Activated T-helper 17 cell treated with anti-CD3 and anti-CD28 coated beads, Interleukin-2, amount 50 U/mL, for 72 hours (primary cell): Measurements from ENCODE around the gene RAB36. TPM values are rescaled to one million over a fixed set of nuclear protein-coding genes. Genes with fewer than 3 reads are reported as not detected.
A peak's percentile ranks its signal among the peaks of the same experiment; 100 is the strongest.
"Not testable (repeated sequence)": the region's sequence is repeated elsewhere in the genome, so short reads cannot be mapped to it uniquely, and the experiment has no call there.

Source experiments
- ATAC-seq: fragments of 150-1000 bp; cut with Tn5 transposase; replicated peaks from 2 replicates; pipeline ENCODE4 v1.10.0; 2021; ENCODE audit warnings: mild to moderate bottlenecking, moderate library complexity
- H3K27ac Mint-ChIP-seq: one replicate; pipeline ENCODE4 v1.8.0; 2022; ENCODE audit warnings: mixed read lengths
- H3K27me3 Mint-ChIP-seq: one replicate; pipeline ENCODE4 v1.8.0; 2022; ENCODE audit warnings: mixed read lengths
- H3K36me3 Mint-ChIP-seq: one replicate; pipeline ENCODE4 v1.8.0; 2022; ENCODE audit warnings: low read depth, mild to moderate bottlenecking, mixed read lengths
- H3K4me1 Mint-ChIP-seq: one replicate; pipeline ENCODE4 v1.8.0; 2022; ENCODE audit warnings: mixed read lengths
- H3K4me3 Mint-ChIP-seq: one replicate; pipeline ENCODE4 v1.8.0; 2022; ENCODE audit warnings: mild to moderate bottlenecking, mixed read lengths
- H3K9me3 Mint-ChIP-seq: one replicate; pipeline ENCODE4 v1.8.0; 2022; ENCODE audit warnings: mixed read lengths
- total RNA-seq, 2 donors: library from RNA; stranded (reverse); gene quantifications; one replicate each; pipeline ENCODE4 v1.2.3, GENCODE V29; 2022

Gene RAB36
- total RNA-seq, 2 donors from 2014 or later: 0.61 to 0.80 TPM

- no peak for ATAC-seq
- Mint-ChIP-seq H3K36me3 (no peaks in the 10 kb centered on the region), H3K27me3 (no peaks in the 10 kb centered on the region), H3K27ac (no peak overlapping the region), H3K9me3 (no peaks in the 10 kb centered on the region), H3K4me1 (peaks cover 8% of the 10 kb centered on the region), H3K4me3 (no peak overlapping the region)
These were observed 11.4 kb upstream of the RAB36 start for GRCh38 chr22:23133922-23134321.

GRCh38 chr22:23136991-23137390 is 8.3 kb upstream of the RAB36 start:
- not testable (repeated sequence) for H3K27me3 Mint-ChIP-seq, H3K36me3 Mint-ChIP-seq, H3K4me3 Mint-ChIP-seq, ATAC-seq, H3K4me1 Mint-ChIP-seq, H3K9me3 Mint-ChIP-seq
- peak overlapping the region; percentile 93 for H3K27ac Mint-ChIP-seq

- no peak for ATAC-seq
- peak overlapping the region; percentile 61 for H3K4me3 Mint-ChIP-seq
- no peaks in the 10 kb centered on the region for H3K27me3 Mint-ChIP-seq
- peak overlapping the region; percentile 93 for H3K27ac Mint-ChIP-seq
- peaks cover 8% of the 10 kb centered on the region for H3K4me1 Mint-ChIP-seq
- no peaks in the 10 kb centered on the region for H3K9me3 Mint-ChIP-seq
- H3K36me3 Mint-ChIP-seq: no peaks in the 10 kb centered on the region
These were observed 7.8 kb upstream of the RAB36 start for GRCh38 chr22:23137468-23137867.

GRCh38 chr22:23137905-23138561 is 7.2 kb upstream of the RAB36 start:
- Mint-ChIP-seq H3K4me1 (peaks cover 8% of the 10 kb centered on the region), H3K9me3 (no peaks in the 10 kb centered on the region), H3K4me3 (peak overlapping the region; percentile 61), H3K27ac (peak overlapping the region; percentile 93), H3K36me3 (no peaks in the 10 kb centered on the region), H3K27me3 (no peaks in the 10 kb centered on the region)
- ATAC-seq: peak; percentile 14

GRCh38 chr22:23138584-23139435 is 6.5 kb upstream of the RAB36 start:
- no peaks in the 10 kb centered on the region for H3K27me3 Mint-ChIP-seq
- H3K9me3 Mint-ChIP-seq: no peaks in the 10 kb centered on the region
- ATAC-seq: no peak
- H3K4me3 Mint-ChIP-seq: peak overlapping the region; percentile 61
- H3K27ac Mint-ChIP-seq: peak overlapping the region; percentile 93
- peaks cover 8% of the 10 kb centered on the region for H3K4me1 Mint-ChIP-seq
- H3K36me3 Mint-ChIP-seq: no peaks in the 10 kb centered on the region

- peak overlapping the region; percentile 75 for H3K4me3 Mint-ChIP-seq
- H3K4me1 Mint-ChIP-seq: peaks cover 13% of the 10 kb centered on the region
- H3K27me3 Mint-ChIP-seq: no peaks in the 10 kb centered on the region
- ATAC-seq: no peak
- peak overlapping the region; percentile 93 for H3K27ac Mint-ChIP-seq
- no peaks in the 10 kb centered on the region for H3K36me3 Mint-ChIP-seq
- H3K9me3 Mint-ChIP-seq: no peaks in the 10 kb centered on the region
These were observed 4.9 kb upstream of the RAB36 start for GRCh38 chr22:23140385-23140784.

- H3K27me3 Mint-ChIP-seq: no peaks in the 10 kb centered on the region
- peak overlapping the region; percentile 75 for H3K4me3 Mint-ChIP-seq
- H3K9me3 Mint-ChIP-seq: no peaks in the 10 kb centered on the region
- no peaks in the 10 kb centered on the region for H3K36me3 Mint-ChIP-seq
- no peak for ATAC-seq
- H3K4me1 Mint-ChIP-seq: peaks cover 13% of the 10 kb centered on the region
- peak overlapping the region; percentile 93 for H3K27ac Mint-ChIP-seq
These were observed 2.7 kb upstream of the RAB36 start for GRCh38 chr22:23142546-23143105.

- Mint-ChIP-seq H3K4me3 (peak overlapping the region; percentile 75), H3K36me3 (no peaks in the 10 kb centered on the region), H3K4me1 (peaks cover 9% of the 10 kb centered on the region), H3K27me3 (no peaks in the 10 kb centered on the region), H3K9me3 (no peaks in the 10 kb centered on the region), H3K27ac (peak overlapping the region; percentile 93)
- no peak for ATAC-seq
These were observed 2.2 kb upstream of the RAB36 start for GRCh38 chr22:23143119-23143518.

GRCh38 chr22:23144432-23144831 is 845 bp upstream of the RAB36 start:
- ATAC-seq: no peak
- Mint-ChIP-seq H3K4me3 (peak overlapping the region; percentile 67), H3K36me3 (no peaks in the 10 kb centered on the region), H3K9me3 (no peaks in the 10 kb centered on the region), H3K27me3 (no peaks in the 10 kb centered on the region), H3K27ac (peak overlapping the region; percentile 65), H3K4me1 (peaks cover 5% of the 10 kb centered on the region)

GRCh38 chr22:23145878-23146470 is 697 bp downstream of the RAB36 start:
- peak overlapping the region; percentile 67 for H3K4me3 Mint-ChIP-seq
- no peaks in the 10 kb centered on the region for H3K36me3 Mint-ChIP-seq
- ATAC-seq: no peak
- no peaks in the 10 kb centered on the region for H3K27me3 Mint-ChIP-seq
- H3K4me1 Mint-ChIP-seq: peaks cover 5% of the 10 kb centered on the region
- H3K9me3 Mint-ChIP-seq: no peaks in the 10 kb centered on the region
- peak overlapping the region; percentile 65 for H3K27ac Mint-ChIP-seq

GRCh38 chr22:23146478-23147205 is 1.4 kb downstream of the RAB36 start:
- H3K4me1 Mint-ChIP-seq: peaks cover 5% of the 10 kb centered on the region
- peak overlapping the region; percentile 58 for H3K27ac Mint-ChIP-seq
- no peaks in the 10 kb centered on the region for H3K36me3 Mint-ChIP-seq
- H3K4me3 Mint-ChIP-seq: peak overlapping the region; percentile 67
- ATAC-seq: no peak
- H3K9me3 Mint-ChIP-seq: no peaks in the 10 kb centered on the region
- H3K27me3 Mint-ChIP-seq: no peaks in the 10 kb centered on the region

GRCh38 chr22:23147617-23148387 is 2.5 kb downstream of the RAB36 start:
- H3K27ac Mint-ChIP-seq: peak overlapping the region; percentile 58
- H3K4me3 Mint-ChIP-seq: no peak overlapping the region
- H3K36me3 Mint-ChIP-seq: no peaks in the 10 kb centered on the region
- H3K27me3 Mint-ChIP-seq: no peaks in the 10 kb centered on the region
- no peak for ATAC-seq
- H3K9me3 Mint-ChIP-seq: no peaks in the 10 kb centered on the region
- H3K4me1 Mint-ChIP-seq: peaks cover 5% of the 10 kb centered on the region

- ATAC-seq: no peak
- Mint-ChIP-seq H3K4me3 (no peak overlapping the region), H3K27me3 (no peaks in the 10 kb centered on the region), H3K27ac (no peak overlapping the region), H3K9me3 (no peaks in the 10 kb centered on the region), H3K4me1 (peaks cover 5% of the 10 kb centered on the region), H3K36me3 (no peaks in the 10 kb centered on the region)
These were observed 4.5 kb downstream of the RAB36 start for GRCh38 chr22:23149743-23150238.
